H1 (cell line): ENCODE data around the gene LIPC. TPM values are rescaled to one million over a fixed set of nuclear protein-coding genes. Genes with fewer than 3 reads are reported as not detected.

Experiments used
- CTCF ChIA-PET: fragments of 300-600 bp; sonication (Branson Sonifier 250); formaldehyde crosslinking; loops from one replicate; lab custom pipeline; 2021; ENCODE audit not compliant: partially characterized antibody; lab: Charles Lee
- POLR2A ChIA-PET: fragments of 300-600 bp; sonication (Branson Sonifier 250); formaldehyde crosslinking; loops from one replicate; lab custom pipeline; 2021; ENCODE audit warnings: inconsistent platforms; ENCODE audit not compliant: partially characterized antibody; lab: Charles Lee
- DNase-seq, 2 experiments: peaks; one replicate each; pipeline versions ENCODE4 v3.0.0 to v3.0.0-alpha.2; 2010 to 2022; ENCODE audit warnings: low spot score in 2 of 2, low read depth in 1 of 2, mixed read lengths in 1 of 2
- FAIRE-seq: peaks from 2 replicates; lab custom pipeline; 2011; peaks lifted over from hg19 to GRCh38; lab: Jason Lieb, UNC
- H2AFZ ChIP-seq: 2 replicates; pipeline ENCODE4 v1.8.1; 2012; ENCODE audit warnings: low read length, inconsistent platforms
- H2AK5ac ChIP-seq: 2 replicates; pipeline ENCODE4 v1.6.1; 2013; ENCODE audit warnings: low read depth, low read length
- H2BK120ac ChIP-seq: replicated peaks from 2 replicates; pipeline ENCODE3; 2013; ENCODE audit warnings: low read depth, low read length, inconsistent platforms
- H2BK12ac ChIP-seq: 2 replicates; pipeline ENCODE4 v1.6.1; 2013; ENCODE audit warnings: low read depth, low read length
- H2BK15ac ChIP-seq: 2 replicates; pipeline ENCODE4 v1.6.1; 2013; ENCODE audit warnings: low read length
- H2BK20ac ChIP-seq: 2 replicates; pipeline ENCODE4 v1.6.1; 2013; ENCODE audit warnings: low read length
- H2BK5ac ChIP-seq: 2 replicates; pipeline ENCODE4 v1.6.1; 2013; ENCODE audit warnings: low read depth, low read length
- H3K14ac ChIP-seq: 2 replicates; pipeline ENCODE4 v1.6.1; 2013; ENCODE audit warnings: inconsistent platforms; ENCODE audit not compliant: insufficient read length
- H3K18ac ChIP-seq: 2 replicates; pipeline ENCODE4 v1.6.1; 2013; ENCODE audit warnings: low read length; ENCODE audit errors: extremely low read depth
- H3K23ac ChIP-seq: 2 replicates; pipeline ENCODE4 v1.6.1; 2013; ENCODE audit warnings: inconsistent platforms; ENCODE audit not compliant: insufficient read length
- H3K23me2 ChIP-seq: 2 replicates; pipeline ENCODE4 v1.6.1; 2013; ENCODE audit warnings: low read depth, low read length
- H3K27ac ChIP-seq: 2 replicates; pipeline ENCODE4 v1.6.1; 2011; ENCODE audit warnings: low read depth, low read length, inconsistent platforms
- H3K27me3 ChIP-seq, 4 experiments: replicated peaks in 1 of 4; 1 replicate in 1 of 4; 2 replicates in 3 of 4; pipeline versions ENCODE4 v1.6.1 to v1.8.1; 2011 to 2013; ENCODE audit warnings: low read length in 3 of 4, mild to moderate bottlenecking in 3 of 4, inconsistent platforms in 2 of 4, mixed read lengths in 2 of 4, moderate library complexity in 1 of 4; ENCODE audit not compliant: control insufficient read depth in 3 of 4, insufficient read depth in 3 of 4; ENCODE audit errors: extremely low read depth in 1 of 4
- H3K36me3 ChIP-seq, 4 experiments: 2 replicates each; pipeline versions ENCODE4 v1.6.1 to v1.8.1; 2011 to 2013; ENCODE audit warnings: mild to moderate bottlenecking in 4 of 4, low read length in 3 of 4, moderate library complexity in 2 of 4, control low read depth in 1 of 4, inconsistent platforms in 1 of 4; ENCODE audit not compliant: insufficient read depth in 4 of 4, control insufficient read depth in 2 of 4
- H3K4ac ChIP-seq: replicated peaks from 2 replicates; pipeline ENCODE3; 2013; ENCODE audit warnings: low read length, low read depth, mixed read lengths, inconsistent platforms; ENCODE audit not compliant: insufficient read length
- H3K4me1 ChIP-seq, 4 experiments: replicated peaks in 1 of 4; 1 replicate in 1 of 4; 2 replicates in 3 of 4; pipeline versions ENCODE4 v1.6.1 to v1.8.1; 2011 to 2013; ENCODE audit warnings: low read length in 3 of 4, inconsistent platforms in 2 of 4, mixed read lengths in 1 of 4; ENCODE audit not compliant: insufficient read depth in 4 of 4, control insufficient read depth in 3 of 4
- H3K4me2 ChIP-seq, 2 experiments: 2 replicates each; pipeline versions ENCODE4 v1.6.1 to v1.8.1; 2011 to 2013; ENCODE audit warnings: low read depth in 2 of 2, low read length in 2 of 2, control low read depth in 1 of 2, inconsistent platforms in 1 of 2, mild to moderate bottlenecking in 1 of 2; ENCODE audit not compliant: insufficient read depth in 1 of 2
- H3K4me3 ChIP-seq, 4 experiments: fragments of 200-600, 300-600 bp in 1 of 4; sonication (generic), shearing (Covaris generic), sonication (Bioruptor Twin) in 1 of 4; 2 replicates each; pipeline versions ENCODE4 v1.5.1 to v1.8.1; 2011 to 2016; ENCODE audit warnings: low read length in 4 of 4, low read depth in 3 of 4, control low read depth in 2 of 4, inconsistent platforms in 2 of 4, mild to moderate bottlenecking in 2 of 4, mixed read lengths in 1 of 4, moderate library complexity in 1 of 4; ENCODE audit not compliant: insufficient read depth in 2 of 4; ENCODE audit errors: extremely low read depth in 1 of 4
- H3K56ac ChIP-seq: replicated peaks from 2 replicates; pipeline ENCODE3; 2013; ENCODE audit warnings: low read depth, mild to moderate bottlenecking, mixed read lengths, low read length, inconsistent platforms; ENCODE audit not compliant: insufficient read length
- H3K79me1 ChIP-seq: 2 replicates; pipeline ENCODE4 v1.6.1; 2013; ENCODE audit warnings: low read depth, low read length, control low read depth
- H3K79me2 ChIP-seq, 2 experiments: 2 replicates each; pipeline versions ENCODE4 v1.6.1 to v1.8.1; 2012 to 2013; ENCODE audit warnings: low read length in 2 of 2, mild to moderate bottlenecking in 2 of 2, inconsistent platforms in 1 of 2; ENCODE audit not compliant: insufficient read depth in 2 of 2, control insufficient read depth in 1 of 2
- H3K9ac ChIP-seq, 4 experiments: replicated peaks in 1 of 4; 1 replicate in 1 of 4; 2 replicates in 3 of 4; pipeline versions ENCODE4 v1.6.1 to v1.8.1; 2011 to 2013; ENCODE audit warnings: low read depth in 3 of 4, low read length in 3 of 4, control low read depth in 2 of 4, mild to moderate bottlenecking in 2 of 4, moderate library complexity in 2 of 4, inconsistent platforms in 1 of 4; ENCODE audit errors: extremely low read depth in 1 of 4
- H3K9me3 ChIP-seq, 2 experiments: 2 replicates each; pipeline versions ENCODE4 v1.6.1 to v1.8.1; 2012 to 2013; ENCODE audit warnings: mild to moderate bottlenecking in 2 of 2, moderate library complexity in 2 of 2, control low read depth in 1 of 2, inconsistent platforms in 1 of 2, low read depth in 1 of 2, low read length in 1 of 2, mixed read lengths in 1 of 2; ENCODE audit not compliant: insufficient read depth in 2 of 2
- H4K20me1 ChIP-seq, 2 experiments: replicated peaks in 1 of 2; 2 replicates each; pipeline versions ENCODE3 to v1.8.1; 2011 to 2013; ENCODE audit warnings: inconsistent platforms in 2 of 2, low read length in 2 of 2, mild to moderate bottlenecking in 1 of 2; ENCODE audit not compliant: insufficient read depth in 2 of 2, control insufficient read depth in 1 of 2
- H4K5ac ChIP-seq: 2 replicates; pipeline ENCODE4 v1.6.1; 2013; ENCODE audit warnings: low read length, low read depth, mixed read lengths, inconsistent platforms; ENCODE audit not compliant: insufficient read length
- H4K8ac ChIP-seq: 2 replicates; pipeline ENCODE4 v1.8.0; 2013; ENCODE audit warnings: mild to moderate bottlenecking, moderate library complexity, low read length, inconsistent platforms; ENCODE audit not compliant: insufficient read depth; ENCODE audit errors: extremely low read depth
- H4K91ac ChIP-seq: replicated peaks from 2 replicates; pipeline ENCODE3; 2013; ENCODE audit warnings: low read length, mixed read lengths, inconsistent platforms; ENCODE audit not compliant: insufficient read length
- BCL11A ChIP-seq, 2 experiments: IDR thresholded peaks; one replicate each; pipeline ENCODE4 v1.6.1; 2011; ENCODE audit warnings: low read depth in 2 of 2, low read length in 2 of 2, mild to moderate bottlenecking in 2 of 2
- CHD2 ChIP-seq: IDR thresholded peaks from 2 replicates; pipeline ENCODE4 v1.6.1; 2012; ENCODE audit warnings: low read length, improper control_type of control experiment
- HDAC2 ChIP-seq, 2 experiments: fragments of 300-600 bp in 1 of 2; sonication (generic) in 1 of 2; IDR thresholded peaks; 2 replicates each; pipeline ENCODE4 v1.6.1; 2011 to 2012; ENCODE audit warnings: low read depth in 2 of 2, low read length in 2 of 2, mild to moderate bottlenecking in 2 of 2, moderate library complexity in 2 of 2, borderline replicate concordance in 1 of 2, inconsistent platforms in 1 of 2
- KDM5A ChIP-seq: fragments of 200-600 bp; IDR thresholded peaks from 2 replicates; pipeline ENCODE4 v1.7.1; 2012; ENCODE audit warnings: mild to moderate bottlenecking, low read length, inconsistent platforms, mixed read lengths
- POLR2A ChIP-seq, 2 experiments: IDR thresholded peaks; 1 replicate in 1 of 2; 2 replicates in 1 of 2; pipeline ENCODE4 v1.6.1; 2011; ENCODE audit warnings: low read depth in 2 of 2, low read length in 2 of 2, mild to moderate bottlenecking in 2 of 2; ENCODE audit errors: control extremely low read depth in 1 of 2
- POLR2AphosphoS5 ChIP-seq: IDR thresholded peaks from 2 replicates; pipeline ENCODE4 v1.6.1; 2011; ENCODE audit warnings: low read depth, low read length
- SAP30 ChIP-seq: fragments of 300-600 bp; sonication (generic); IDR thresholded peaks from 2 replicates; pipeline ENCODE4 v1.7.1; 2012; ENCODE audit warnings: low read length, moderate library complexity, mild to moderate bottlenecking, inconsistent platforms; ENCODE audit not compliant: insufficient read depth, insufficient replicate concordance
- SP1 ChIP-seq: IDR thresholded peaks from 2 replicates; pipeline ENCODE4 v1.6.1; 2011; ENCODE audit warnings: low read depth, low read length
- WGBS, 2 experiments: shearing (Covaris generic) in 1 of 2; methylation state at CpG; one replicate each; pipeline versions ENCODE4 v1.1.6 to v1.1.7; 2013 to 2015; ENCODE audit warnings: low lambda C conversion rate in 2 of 2, mixed read lengths in 2 of 2, inconsistent platforms in 1 of 2, low coverage in 1 of 2, missing lambda C conversion rate in 1 of 2; ENCODE audit not compliant: insufficient replicate concordance in 2 of 2, insufficient coverage in 1 of 2, insufficient read length in 1 of 2; ENCODE audit errors: extremely low coverage in 1 of 2, missing lambda C conversion rate in 1 of 2; 5-methylcytosine and 5-hydroxymethylcytosine counted together
- polyA plus RNA-seq, 7 experiments: library from polyadenylated mRNA; depleted of rRNA in 3 of 7; stranded (reverse) in 5 of 7; unstranded in 2 of 7; fragments of >200 nt in 5 of 7; fragments of 200-250 nt in 2 of 7; gene quantifications; 1 replicate in 5 of 7; 2 replicates in 1 of 7; 4 replicates in 1 of 7; pipeline versions ENCODE4 v1.2.1 to v1.2.3, GENCODE V29; 2011 to 2013; ENCODE audit warnings: missing spikeins in 2 of 7, mixed read lengths in 2 of 7
- total RNA-seq: library from RNA; stranded (reverse); fragmentation: NEBNext Ultra II Directional; extraction: Animal tissue kit (Norgen Biotek cat#: 25700); gene quantifications from 2 replicates; pipeline ENCODE4 v1.2.1, GENCODE V29; 2021

Gene LIPC
- total and polyA plus RNA-seq, 2 of the 8 experiments (the other 6 are each of a cell fraction or from before 2014, with no cell fraction given): not detected

DNA sequence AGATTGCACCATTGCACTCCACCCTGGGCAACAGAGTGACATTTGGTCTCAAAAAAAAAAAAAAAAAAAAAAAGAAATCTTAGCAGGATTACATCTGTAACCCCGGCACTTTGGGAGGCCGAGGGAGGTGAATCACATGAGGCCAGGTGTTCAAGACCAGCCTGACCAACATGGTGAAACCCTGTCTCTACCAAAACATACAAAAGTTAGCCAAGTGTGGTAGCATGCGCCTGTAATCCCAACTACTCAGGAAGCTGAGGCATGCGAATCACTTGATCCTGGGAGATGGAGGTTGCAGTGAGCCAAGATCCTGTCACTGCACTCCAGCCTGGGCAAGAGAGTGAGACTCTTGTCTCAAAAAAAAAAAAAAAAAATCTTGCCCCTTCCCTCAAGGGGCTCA lies 40.4 kb downstream of the LIPC start:
- no peak overlapping the region for H3K27ac ChIP-seq
- ChIA-PET CTCF (interaction anchor here (0.7 kb wide), 1 partner anchor 98 kb away, joined by 5 read pairs; no protein-coding TSS in a partner anchor), POLR2A (no interaction called here)
- H2BK20ac ChIP-seq: no peak overlapping the region
- H4K5ac ChIP-seq: no peak overlapping the region
- no peak for DNase-seq
- no peak overlapping the region for H3K4me3 ChIP-seq
- H3K56ac ChIP-seq: no peak overlapping the region
- H3K23ac ChIP-seq: no peak overlapping the region
- no peak overlapping the region for H2AK5ac ChIP-seq
- H3K36me3 ChIP-seq: no peaks in the 10 kb centered on the region
- H2BK120ac ChIP-seq: no peak overlapping the region
- no peak overlapping the region for H3K14ac ChIP-seq
- no peaks in the 10 kb centered on the region for H3K23me2 ChIP-seq
- H4K8ac ChIP-seq: no peak overlapping the region
- no peak overlapping the region for H3K4ac ChIP-seq
- peaks cover 0 to 7% (median 4%) of the 10 kb centered on the region in 4 experiments; a peak in 4 of 7 replicates for H3K4me1 ChIP-seq
- H3K4me2 ChIP-seq: no peak overlapping the region
- H2BK5ac ChIP-seq: no peak overlapping the region
- H3K9ac ChIP-seq: no peak overlapping the region
- no peak overlapping the region for H2AFZ ChIP-seq
- H3K27me3 ChIP-seq: no peaks in the 10 kb centered on the region; a peak in 1 of 7 replicates
- no peaks in the 10 kb centered on the region for H3K79me2 ChIP-seq
- no peaks in the 10 kb centered on the region for H3K79me1 ChIP-seq
- no peak overlapping the region for H3K18ac ChIP-seq
- FAIRE-seq: no peak
- H2BK15ac ChIP-seq: no peak overlapping the region
- no peaks in the 10 kb centered on the region for H4K20me1 ChIP-seq
- TF ChIP-seq SAP30 (no peak), POLR2A (IDR thresholded peaks at IDR 0.05; ENCODE audit: control extremely low read depth in 1 of 2, low read depth in 2 of 2, low read length in 2 of 2) (no peak), POLR2AphosphoS5 (no peak), HDAC2 (IDR thresholded peaks at IDR 0.05; ENCODE audit: borderline replicate concordance in 1 of 2, low read depth in 2 of 2, low read length in 2 of 2) (no peak), KDM5A (no peak), CHD2 (no peak), SP1 (no peak), BCL11A (IDR thresholded peaks at IDR 0.05; ENCODE audit: low read depth in 2 of 2, low read length in 2 of 2) (no peak)
- H2BK12ac ChIP-seq: no peak overlapping the region
- H4K91ac ChIP-seq: no peak overlapping the region
- 82% methylated on average over 4 of the region's 4 CpGs; no CpG with 5 or more reads in 1 of the 2 experiments for WGBS, 2 experiments
- H3K9me3 ChIP-seq: no peaks in the 10 kb centered on the region
